Measurements from ENCODE around the gene ZFX.
"Not testable (repeated sequence)": the region's sequence is repeated elsewhere in the genome, so short reads cannot be mapped to it uniquely, and the experiment has no call there.

The ZFX gene

GRCh38 chrX:24131476-24131875 is 18.1 kb upstream of the ZFX start:
- Histone ChIP-seq H3K27ac (no peak overlapping the region), H3K4me3 (no peak overlapping the region)
- TF ChIP-seq CTCF (IDR thresholded peaks at IDR 0.05), result no peak
- no peak for DNase-seq (ENCODE audit: low spot score)

GRCh38 chrX:24133312-24133711 is 16.2 kb upstream of the ZFX start:
- no peak for TF ChIP-seq CTCF (IDR thresholded peaks at IDR 0.05)
- no peak for DNase-seq (ENCODE audit: low spot score)
- no peak overlapping the region for H3K27ac ChIP-seq
- H3K4me3 ChIP-seq, result no peak overlapping the region

DNA sequence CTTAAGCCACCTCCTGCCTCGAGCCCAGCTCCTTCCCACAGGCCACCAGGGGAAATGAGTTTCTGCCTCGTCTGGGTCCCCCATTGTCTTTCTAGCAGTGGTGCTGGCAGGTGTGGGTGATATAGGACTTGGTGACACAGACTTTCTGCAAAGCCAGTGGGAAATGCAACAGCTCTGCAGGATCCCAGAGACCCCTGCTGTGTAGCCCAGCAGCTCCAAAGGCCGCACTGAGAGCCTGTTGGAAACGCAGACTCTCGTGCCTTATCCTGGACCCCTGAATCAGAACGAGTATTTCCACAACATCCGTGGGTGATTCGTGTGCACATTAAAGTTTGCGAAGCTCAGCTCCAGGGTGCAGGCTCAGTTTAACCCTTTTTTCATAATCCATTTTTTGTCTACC is 13.8 kb upstream of the ZFX start:
- not testable (repeated sequence) for H3K4me3 ChIP-seq; H3K27ac ChIP-seq; DNase-seq (ENCODE audit: low spot score)

DNA sequence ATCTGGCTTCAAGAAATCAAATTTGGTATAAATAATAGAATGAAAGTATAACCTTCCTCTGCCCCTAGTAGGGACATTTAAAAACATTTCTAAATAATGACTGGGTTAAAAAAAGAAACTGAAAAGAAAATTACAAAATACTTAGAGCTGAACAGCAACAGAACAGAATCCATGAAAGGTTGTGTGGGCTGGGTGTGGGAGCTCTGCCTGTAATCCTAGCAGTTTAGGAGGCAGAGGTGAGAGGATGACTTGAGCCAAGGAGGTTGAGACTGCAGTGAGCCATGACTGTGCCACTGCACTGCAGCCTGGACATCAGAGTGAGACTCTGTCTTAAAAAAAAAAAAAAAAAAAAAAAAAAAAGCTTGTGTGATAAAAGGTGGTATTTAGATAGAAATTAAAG is 12.3 kb upstream of the ZFX start:
- DNase-seq (ENCODE audit: low spot score), result no peak
- no peak overlapping the region for H3K4me3 ChIP-seq
- no peak for TF ChIP-seq CTCF (IDR thresholded peaks at IDR 0.05)
- H3K27ac ChIP-seq, result no peak overlapping the region

GRCh38 chrX:24143982-24144381 is 5.5 kb upstream of the ZFX start:
- H3K4me3 ChIP-seq; DNase-seq (ENCODE audit: low spot score): not testable (repeated sequence)

DNA sequence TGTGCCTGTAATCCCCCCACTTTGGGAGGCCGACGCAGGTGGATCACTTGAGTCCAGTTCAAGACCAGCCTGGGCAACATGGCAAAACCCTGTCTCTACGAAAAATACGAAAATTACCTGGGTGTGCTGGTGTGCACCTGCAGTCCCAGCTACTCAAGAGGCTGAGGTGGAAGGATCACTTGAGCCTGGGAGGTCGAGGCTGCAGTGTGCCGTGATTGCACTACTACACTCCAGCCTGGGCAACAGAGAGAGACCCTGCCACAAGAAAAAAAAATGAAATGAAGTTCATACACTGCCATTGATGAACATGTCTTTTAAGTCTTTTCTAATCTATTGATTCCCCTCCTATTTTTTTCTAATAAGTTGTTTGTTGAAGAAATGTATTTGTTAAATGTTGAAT is 5.0 kb upstream of the ZFX start:
- H3K4me3 ChIP-seq, result no peak overlapping the region
- no peak for DNase-seq (ENCODE audit: low spot score)
- no peak overlapping the region for H3K27ac ChIP-seq
- no peak for TF ChIP-seq CTCF (IDR thresholded peaks at IDR 0.05)

More at GRCh38 chrX:24143982-24144381, 5.5 kb upstream of the ZFX start:
- not testable (repeated sequence) for H3K27ac ChIP-seq

DNA sequence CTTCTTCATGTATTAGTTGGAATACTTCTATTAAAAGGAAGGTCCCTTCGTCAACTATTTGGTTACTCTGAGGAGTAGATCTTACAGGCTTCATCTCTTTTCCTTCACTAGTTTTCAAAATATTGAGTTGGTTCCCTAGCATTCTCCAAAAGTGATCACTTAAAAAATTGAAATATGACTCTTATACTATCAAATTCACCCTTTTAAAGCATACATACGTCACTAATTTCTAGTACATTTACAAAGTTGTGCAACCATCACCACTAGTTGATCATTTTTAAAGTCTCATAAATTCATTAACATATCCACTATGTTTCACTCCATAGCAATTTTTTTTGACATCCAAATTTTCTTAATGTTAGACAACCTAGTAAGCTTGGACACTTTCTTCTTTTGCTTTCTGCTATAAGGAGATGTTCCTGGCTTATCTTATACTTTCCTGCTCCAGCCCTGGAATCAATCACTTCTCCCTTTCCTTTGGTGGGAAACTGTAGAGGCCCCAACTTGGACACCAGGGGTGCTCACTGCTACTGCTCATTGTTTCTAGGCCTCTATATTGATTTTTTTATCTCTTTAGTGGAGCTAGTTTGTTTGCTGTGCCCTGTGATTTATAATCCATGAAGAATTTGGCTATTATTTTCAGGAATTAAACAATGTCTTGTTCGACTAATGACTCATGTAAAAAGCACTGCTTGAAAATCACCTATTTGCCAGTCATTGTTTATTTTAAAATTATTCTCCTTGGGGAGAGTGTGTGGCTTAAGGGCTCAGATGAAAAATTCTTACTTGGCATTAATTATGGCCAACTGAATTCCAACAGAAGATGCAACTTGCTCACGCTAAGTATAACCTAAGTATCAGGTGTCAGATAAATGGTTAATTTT is 4.0 kb upstream of the ZFX start:
- Histone ChIP-seq H3K4me3 (no peak overlapping the region), H3K27ac (peak overlapping the region in 1 of 2 donors; percentile 99)
- TF ChIP-seq CTCF (IDR thresholded peaks at IDR 0.05), result no peak
- DNase-seq (ENCODE audit: low spot score), result no peak

GRCh38 chrX:24146283-24146949 is 3.1 kb upstream of the ZFX start:
- no peak for TF ChIP-seq CTCF (IDR thresholded peaks at IDR 0.05)
- H3K4me3 ChIP-seq, result peak overlapping the region; percentile 25
- peak overlapping the region; percentile 56 to 99 for H3K27ac ChIP-seq
- no peak for DNase-seq (ENCODE audit: low spot score)

Measured in coronary artery (tissue), 2 donors.